ENCODE results near the gene TEKT3.

DNA sequence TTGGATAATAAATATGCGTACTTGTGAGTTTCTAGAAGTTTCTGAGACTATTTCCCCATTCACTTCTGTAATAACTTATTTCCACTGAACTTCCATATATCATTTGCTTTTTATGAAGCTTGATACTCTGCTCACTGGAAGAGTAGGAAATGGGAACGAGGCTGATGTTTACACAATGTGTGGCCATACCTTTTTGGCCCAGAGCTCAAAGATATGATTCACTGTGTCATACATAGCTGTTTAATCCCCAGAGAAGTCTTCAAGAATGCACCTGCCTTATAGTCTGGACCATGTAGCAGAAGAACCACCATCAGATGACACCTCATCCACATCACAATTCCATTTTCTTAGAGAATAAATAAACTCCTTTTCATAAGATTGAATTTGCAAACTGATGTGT is 40.3 kb upstream of the TEKT3 start:
- TF ChIP-seq EGR1 (IDR thresholded peaks at IDR 0.05) (no peak), ZBTB7A (IDR thresholded peaks at IDR 0.05; ENCODE audit: low read depth) (no peak), FOXM1 (IDR thresholded peaks at IDR 0.05; ENCODE audit: borderline replicate concordance, low read depth) (no peak), RAD21 (IDR thresholded peaks at IDR 0.05; ENCODE audit: low read depth) (no peak), EP300 (IDR thresholded peaks at IDR 0.05; ENCODE audit: borderline replicate concordance) (no peak), YY1 (IDR thresholded peaks at IDR 0.05; ENCODE audit: low read depth) (no peak), CEBPB (IDR thresholded peaks at IDR 0.05) (no peak), TEAD4 (IDR thresholded peaks at IDR 0.05) (no peak), NFIC (IDR thresholded peaks at IDR 0.05) (no peak)
- TF ChIP-seq, protein P1, sequence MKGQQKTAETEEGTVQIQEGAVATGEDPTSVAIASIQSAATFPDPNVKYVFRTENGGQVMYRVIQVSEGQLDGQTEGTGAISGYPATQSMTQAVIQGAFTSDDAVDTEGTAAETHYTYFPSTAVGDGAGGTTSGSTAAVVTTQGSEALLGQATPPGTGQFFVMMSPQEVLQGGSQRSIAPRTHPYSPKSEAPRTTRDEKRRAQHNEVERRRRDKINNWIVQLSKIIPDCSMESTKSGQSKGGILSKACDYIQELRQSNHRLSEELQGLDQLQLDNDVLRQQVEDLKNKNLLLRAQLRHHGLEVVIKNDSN (IDR thresholded peaks at IDR 0.05), result no peak
- TF ChIP-seq, protein P2, sequence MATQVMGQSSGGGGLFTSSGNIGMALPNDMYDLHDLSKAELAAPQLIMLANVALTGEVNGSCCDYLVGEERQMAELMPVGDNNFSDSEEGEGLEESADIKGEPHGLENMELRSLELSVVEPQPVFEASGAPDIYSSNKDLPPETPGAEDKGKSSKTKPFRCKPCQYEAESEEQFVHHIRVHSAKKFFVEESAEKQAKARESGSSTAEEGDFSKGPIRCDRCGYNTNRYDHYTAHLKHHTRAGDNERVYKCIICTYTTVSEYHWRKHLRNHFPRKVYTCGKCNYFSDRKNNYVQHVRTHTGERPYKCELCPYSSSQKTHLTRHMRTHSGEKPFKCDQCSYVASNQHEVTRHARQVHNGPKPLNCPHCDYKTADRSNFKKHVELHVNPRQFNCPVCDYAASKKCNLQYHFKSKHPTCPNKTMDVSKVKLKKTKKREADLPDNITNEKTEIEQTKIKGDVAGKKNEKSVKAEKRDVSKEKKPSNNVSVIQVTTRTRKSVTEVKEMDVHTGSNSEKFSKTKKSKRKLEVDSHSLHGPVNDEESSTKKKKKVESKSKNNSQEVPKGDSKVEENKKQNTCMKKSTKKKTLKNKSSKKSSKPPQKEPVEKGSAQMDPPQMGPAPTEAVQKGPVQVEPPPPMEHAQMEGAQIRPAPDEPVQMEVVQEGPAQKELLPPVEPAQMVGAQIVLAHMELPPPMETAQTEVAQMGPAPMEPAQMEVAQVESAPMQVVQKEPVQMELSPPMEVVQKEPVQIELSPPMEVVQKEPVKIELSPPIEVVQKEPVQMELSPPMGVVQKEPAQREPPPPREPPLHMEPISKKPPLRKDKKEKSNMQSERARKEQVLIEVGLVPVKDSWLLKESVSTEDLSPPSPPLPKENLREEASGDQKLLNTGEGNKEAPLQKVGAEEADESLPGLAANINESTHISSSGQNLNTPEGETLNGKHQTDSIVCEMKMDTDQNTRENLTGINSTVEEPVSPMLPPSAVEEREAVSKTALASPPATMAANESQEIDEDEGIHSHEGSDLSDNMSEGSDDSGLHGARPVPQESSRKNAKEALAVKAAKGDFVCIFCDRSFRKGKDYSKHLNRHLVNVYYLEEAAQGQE (IDR thresholded peaks at IDR 0.05; ENCODE audit: low read depth), result no peak
- TF ChIP-seq, protein P3, sequence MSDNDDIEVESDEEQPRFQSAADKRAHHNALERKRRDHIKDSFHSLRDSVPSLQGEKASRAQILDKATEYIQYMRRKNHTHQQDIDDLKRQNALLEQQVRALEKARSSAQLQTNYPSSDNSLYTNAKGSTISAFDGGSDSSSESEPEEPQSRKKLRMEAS (IDR thresholded peaks at IDR 0.05), result no peak

Measured in Ishikawa (cell line).